ENCODE results near the gene MCF2. TPM values are rescaled to one million over a fixed set of nuclear protein-coding genes. Genes with fewer than 3 reads are reported as not detected.

The MCF2 gene
- total RNA-seq, 4 donors from 2014 or later: 0.23 TPM; not detected in 3

DNA sequence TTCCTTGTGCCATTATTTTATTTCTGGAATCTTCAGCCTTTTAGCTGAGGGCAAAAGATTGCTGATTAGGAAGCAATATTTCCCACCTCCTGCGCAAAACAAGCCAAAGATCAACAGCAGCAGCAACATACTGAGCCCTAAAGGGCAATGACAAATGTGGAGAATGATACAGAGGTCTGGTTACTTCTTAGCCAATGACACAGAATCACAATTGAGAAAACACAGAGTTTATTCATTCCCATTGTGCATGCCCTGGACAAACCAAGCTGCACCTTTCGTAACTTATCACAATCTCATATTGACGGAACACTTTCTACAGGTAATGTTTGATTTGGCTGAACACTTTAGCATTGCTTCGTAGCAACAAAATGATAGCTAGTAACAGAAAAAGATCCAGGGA is 164.0 kb downstream of the MCF2 start:
- DNase-seq (ENCODE audit: low spot score in 2 of 2): no peak
- H3K27me3 ChIP-seq: no peaks in the 10 kb centered on the region
- H3K9me3 ChIP-seq: no peaks in the 10 kb centered on the region
- no peak overlapping the region for H3K27ac ChIP-seq
- no peaks in the 10 kb centered on the region for H3K4me1 ChIP-seq
- H3K4me3 ChIP-seq: no peak overlapping the region
- no peaks in the 10 kb centered on the region for H3K36me3 ChIP-seq
- TF ChIP-seq POLR2A (IDR thresholded peaks at IDR 0.05): no peak
- TF ChIP-seq EP300 (IDR thresholded peaks at IDR 0.05): no peak
- TF ChIP-seq POLR2AphosphoS5 (IDR thresholded peaks at IDR 0.05): no peak
- TF ChIP-seq, protein P1, sequence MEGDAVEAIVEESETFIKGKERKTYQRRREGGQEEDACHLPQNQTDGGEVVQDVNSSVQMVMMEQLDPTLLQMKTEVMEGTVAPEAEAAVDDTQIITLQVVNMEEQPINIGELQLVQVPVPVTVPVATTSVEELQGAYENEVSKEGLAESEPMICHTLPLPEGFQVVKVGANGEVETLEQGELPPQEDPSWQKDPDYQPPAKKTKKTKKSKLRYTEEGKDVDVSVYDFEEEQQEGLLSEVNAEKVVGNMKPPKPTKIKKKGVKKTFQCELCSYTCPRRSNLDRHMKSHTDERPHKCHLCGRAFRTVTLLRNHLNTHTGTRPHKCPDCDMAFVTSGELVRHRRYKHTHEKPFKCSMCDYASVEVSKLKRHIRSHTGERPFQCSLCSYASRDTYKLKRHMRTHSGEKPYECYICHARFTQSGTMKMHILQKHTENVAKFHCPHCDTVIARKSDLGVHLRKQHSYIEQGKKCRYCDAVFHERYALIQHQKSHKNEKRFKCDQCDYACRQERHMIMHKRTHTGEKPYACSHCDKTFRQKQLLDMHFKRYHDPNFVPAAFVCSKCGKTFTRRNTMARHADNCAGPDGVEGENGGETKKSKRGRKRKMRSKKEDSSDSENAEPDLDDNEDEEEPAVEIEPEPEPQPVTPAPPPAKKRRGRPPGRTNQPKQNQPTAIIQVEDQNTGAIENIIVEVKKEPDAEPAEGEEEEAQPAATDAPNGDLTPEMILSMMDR (IDR thresholded peaks at IDR 0.05): no peak
- 78% methylated on average over 4 of the region's 4 CpGs for WGBS

GRCh38 chrX:139542652-139543051 is 165.3 kb downstream of the MCF2 start:
- TF ChIP-seq POLR2A (IDR thresholded peaks at IDR 0.05) (no peak), POLR2AphosphoS5 (IDR thresholded peaks at IDR 0.05) (no peak), EP300 (IDR thresholded peaks at IDR 0.05) (no peak)
- TF ChIP-seq, protein P1 (IDR thresholded peaks at IDR 0.05): no peak
- 64% methylated on average over 1 of the region's 1 CpG for WGBS
- H3K36me3 ChIP-seq: no peaks in the 10 kb centered on the region
- no peaks in the 10 kb centered on the region for H3K9me3 ChIP-seq
- H3K27ac ChIP-seq: no peak overlapping the region
- H3K4me3 ChIP-seq: no peak overlapping the region
- no peaks in the 10 kb centered on the region for H3K4me1 ChIP-seq
- DNase-seq (ENCODE audit: low spot score in 2 of 2): no peak
- no peaks in the 10 kb centered on the region for H3K27me3 ChIP-seq

DNA sequence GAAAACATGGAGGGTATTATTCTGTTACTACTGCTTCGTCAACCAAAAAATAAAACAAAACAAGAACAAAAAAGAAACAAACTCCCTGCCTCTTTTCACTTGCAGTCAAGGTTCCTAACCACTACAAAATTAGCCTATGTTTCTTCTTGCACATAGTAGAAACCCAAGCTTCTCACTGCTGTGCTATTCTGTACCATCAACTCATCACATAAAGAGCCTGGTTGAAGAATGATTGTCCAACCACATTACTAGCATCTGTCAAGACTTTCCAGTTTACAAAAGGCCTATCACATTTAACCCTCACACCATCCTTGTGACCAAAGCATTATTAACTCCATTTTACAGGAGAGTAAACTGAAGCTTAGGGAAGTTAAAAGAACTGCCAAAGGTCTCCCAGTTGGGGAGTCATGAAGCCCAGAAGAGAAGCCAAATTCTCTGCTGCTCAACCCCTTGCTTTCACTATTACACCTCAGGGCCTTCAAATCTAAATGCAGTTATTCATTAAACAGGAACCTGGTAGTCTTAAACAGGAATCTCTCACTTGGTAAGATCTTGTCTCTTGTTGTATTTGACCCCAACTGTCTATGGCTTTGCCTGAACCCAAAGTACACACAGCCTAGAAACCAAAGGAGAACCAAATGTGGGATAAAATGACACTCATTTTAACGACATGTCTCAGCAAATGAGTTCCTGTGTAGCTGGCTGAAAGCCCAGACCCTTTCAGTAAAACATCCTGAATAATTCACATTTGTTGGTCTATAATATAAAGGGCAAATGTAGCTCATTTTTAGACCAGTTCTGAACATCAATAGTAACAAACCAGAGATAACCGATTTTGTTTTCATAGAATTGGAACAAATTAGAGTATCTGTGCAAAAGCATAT is 168.8 kb downstream of the MCF2 start:
- TF ChIP-seq EP300 (IDR thresholded peaks at IDR 0.05): no peak
- no peak for TF ChIP-seq POLR2AphosphoS5 (IDR thresholded peaks at IDR 0.05)
- no peak for TF ChIP-seq POLR2A (IDR thresholded peaks at IDR 0.05)
- TF ChIP-seq, protein P1 (IDR thresholded peaks at IDR 0.05): no peak
- no peaks in the 10 kb centered on the region for H3K4me1 ChIP-seq
- no peak overlapping the region for H3K27ac ChIP-seq
- no peak overlapping the region for H3K4me3 ChIP-seq
- no peaks in the 10 kb centered on the region for H3K9me3 ChIP-seq
- WGBS: 38% methylated on average over 3 of the region's 3 CpGs
- H3K27me3 ChIP-seq: no peaks in the 10 kb centered on the region
- no peak for DNase-seq (ENCODE audit: low spot score in 2 of 2)
- no peaks in the 10 kb centered on the region for H3K36me3 ChIP-seq

DNA sequence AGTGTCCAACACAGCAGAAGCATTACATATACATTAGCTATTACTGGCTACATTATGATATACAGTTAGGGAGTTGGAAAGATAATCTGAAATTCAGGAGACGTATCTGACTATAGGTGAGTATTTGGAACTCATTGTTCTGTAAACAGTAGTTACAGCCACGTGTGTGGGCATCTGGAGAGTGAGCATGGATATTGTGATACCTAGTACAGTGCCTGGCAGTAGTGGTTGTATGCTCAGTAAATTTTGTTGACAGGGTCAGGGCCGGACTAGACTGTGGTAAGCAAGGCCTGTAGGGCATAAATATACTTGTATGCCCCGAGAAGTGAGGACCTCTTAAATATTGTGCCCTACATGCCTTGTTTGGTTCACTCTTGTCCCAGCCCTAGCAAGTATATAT is 174.5 kb downstream of the MCF2 start:
- 60% methylated on average over 4 of the region's 4 CpGs for WGBS
- no peak overlapping the region for H3K27ac ChIP-seq
- H3K4me3 ChIP-seq: no peak overlapping the region
- TF ChIP-seq EP300 (IDR thresholded peaks at IDR 0.05) (no peak), POLR2AphosphoS5 (IDR thresholded peaks at IDR 0.05) (no peak), POLR2A (IDR thresholded peaks at IDR 0.05) (no peak)
- TF ChIP-seq, protein P1 (IDR thresholded peaks at IDR 0.05): no peak
- H3K27me3 ChIP-seq: no peaks in the 10 kb centered on the region
- H3K4me1 ChIP-seq: no peaks in the 10 kb centered on the region
- no peaks in the 10 kb centered on the region for H3K9me3 ChIP-seq
- no peaks in the 10 kb centered on the region for H3K36me3 ChIP-seq
- no peak for DNase-seq (ENCODE audit: low spot score in 2 of 2)

DNA sequence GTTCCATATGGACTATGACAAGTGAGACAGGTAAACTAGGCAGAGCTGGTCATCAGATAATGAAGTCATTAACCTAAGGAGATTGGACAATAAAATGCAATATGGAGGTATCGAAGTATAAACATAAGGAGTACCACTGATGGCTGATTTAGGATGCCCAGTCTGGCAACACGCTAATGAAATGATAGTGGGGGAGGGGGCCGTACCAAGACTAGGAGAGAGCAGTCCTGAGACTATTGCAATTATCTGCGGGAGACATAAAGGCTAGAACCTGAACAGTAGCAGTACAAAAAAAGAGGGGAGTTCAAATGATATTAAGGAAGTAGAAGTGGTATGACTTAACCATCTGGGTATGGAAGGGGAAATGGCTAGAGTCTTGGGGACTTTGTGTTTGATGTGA is 175.1 kb downstream of the MCF2 start:
- no peaks in the 10 kb centered on the region for H3K36me3 ChIP-seq
- no peaks in the 10 kb centered on the region for H3K4me1 ChIP-seq
- no peak for TF ChIP-seq EP300 (IDR thresholded peaks at IDR 0.05)
- TF ChIP-seq, protein P1 (IDR thresholded peaks at IDR 0.05): no peak
- TF ChIP-seq POLR2A (IDR thresholded peaks at IDR 0.05): no peak
- TF ChIP-seq POLR2AphosphoS5 (IDR thresholded peaks at IDR 0.05): no peak
- no peak overlapping the region for H3K27ac ChIP-seq
- 83% methylated on average over 4 of the region's 4 CpGs for WGBS
- DNase-seq (ENCODE audit: low spot score in 2 of 2): no peak
- no peaks in the 10 kb centered on the region for H3K9me3 ChIP-seq
- H3K27me3 ChIP-seq: no peaks in the 10 kb centered on the region
- no peak overlapping the region for H3K4me3 ChIP-seq
